IMR-90 (cell line): Measurements from ENCODE around the gene NUDT3.

Experiments
- BHLHE40 ChIP-seq: fragments of 150-350 bp; IDR thresholded peaks from 2 replicates; pipeline ENCODE4 v1.6.1; 2016; ENCODE audit warnings: mild to moderate bottlenecking, low read depth, low read length
- CEBPB ChIP-seq: IDR thresholded peaks from 2 replicates; pipeline ENCODE4 v1.6.1; 2012; ENCODE audit warnings: low read depth, low read length, improper control_type of control experiment
- ELK1 ChIP-seq: fragments of 150-350 bp; IDR thresholded peaks from 2 replicates; pipeline ENCODE4 v1.6.1; 2016; ENCODE audit warnings: low read depth, mild to moderate bottlenecking, low read length, moderate library complexity, borderline replicate concordance
- MAFK ChIP-seq: IDR thresholded peaks from 2 replicates; pipeline ENCODE4 v1.6.1; 2012; ENCODE audit warnings: low read depth, low read length, improper control_type of control experiment
- MXI1 ChIP-seq: IDR thresholded peaks from 2 replicates; pipeline ENCODE4 v1.6.1; 2012; ENCODE audit warnings: low read depth, mild to moderate bottlenecking, low read length, moderate library complexity, borderline replicate concordance
- POLR2A ChIP-seq: IDR thresholded peaks from 2 replicates; pipeline ENCODE4 v1.6.1; 2012; ENCODE audit warnings: mild to moderate bottlenecking, low read depth, low read length
- RAD21 ChIP-seq: IDR thresholded peaks from 2 replicates; pipeline ENCODE4 v1.6.1; 2012; ENCODE audit warnings: low read length, improper control_type of control experiment
- RCOR1 ChIP-seq: IDR thresholded peaks from 2 replicates; pipeline ENCODE4 v1.6.1; 2012; ENCODE audit warnings: mild to moderate bottlenecking, low read length, improper control_type of control experiment; ENCODE audit not compliant: insufficient replicate concordance
- RFX5 ChIP-seq: IDR thresholded peaks from 2 replicates; pipeline ENCODE4 v1.8.0; 2012; ENCODE audit warnings: low read depth, mild to moderate bottlenecking, low read length, moderate library complexity
- SMC3 ChIP-seq: fragments of 150-350 bp; IDR thresholded peaks from 2 replicates; pipeline ENCODE4 v1.6.1; 2016; ENCODE audit warnings: low read depth, mild to moderate bottlenecking, antibody characterized with exemption, low read length, moderate library complexity
- TF ChIP-seq, protein P1 (sequence below): conservative IDR thresholded peaks from 2 replicates; pipeline ENCODE4 v1.5.1; 2012; ENCODE audit warnings: mild to moderate bottlenecking, low read depth, low read length, improper control_type of control experiment

- TF ChIP-seq, protein P1, sequence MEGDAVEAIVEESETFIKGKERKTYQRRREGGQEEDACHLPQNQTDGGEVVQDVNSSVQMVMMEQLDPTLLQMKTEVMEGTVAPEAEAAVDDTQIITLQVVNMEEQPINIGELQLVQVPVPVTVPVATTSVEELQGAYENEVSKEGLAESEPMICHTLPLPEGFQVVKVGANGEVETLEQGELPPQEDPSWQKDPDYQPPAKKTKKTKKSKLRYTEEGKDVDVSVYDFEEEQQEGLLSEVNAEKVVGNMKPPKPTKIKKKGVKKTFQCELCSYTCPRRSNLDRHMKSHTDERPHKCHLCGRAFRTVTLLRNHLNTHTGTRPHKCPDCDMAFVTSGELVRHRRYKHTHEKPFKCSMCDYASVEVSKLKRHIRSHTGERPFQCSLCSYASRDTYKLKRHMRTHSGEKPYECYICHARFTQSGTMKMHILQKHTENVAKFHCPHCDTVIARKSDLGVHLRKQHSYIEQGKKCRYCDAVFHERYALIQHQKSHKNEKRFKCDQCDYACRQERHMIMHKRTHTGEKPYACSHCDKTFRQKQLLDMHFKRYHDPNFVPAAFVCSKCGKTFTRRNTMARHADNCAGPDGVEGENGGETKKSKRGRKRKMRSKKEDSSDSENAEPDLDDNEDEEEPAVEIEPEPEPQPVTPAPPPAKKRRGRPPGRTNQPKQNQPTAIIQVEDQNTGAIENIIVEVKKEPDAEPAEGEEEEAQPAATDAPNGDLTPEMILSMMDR, result no peak
- TF ChIP-seq MAFK (no peak), RAD21 (no peak), RCOR1 (no peak), POLR2A (no peak), MXI1 (no peak), RFX5 (no peak), CEBPB (no peak), ELK1 (no peak), BHLHE40 (no peak), SMC3 (no peak)
Measured at GRCh38 chr6:34393191-34393965, 909 bp upstream of the NUDT3 start.
